HepG2 (cell line): Measurements from ENCODE around the gene SYDE1. TPM values are rescaled to one million over a fixed set of nuclear protein-coding genes. Genes with fewer than 3 reads are reported as not detected.

ENCODE experiments used
- ATAC-seq: fragments of 200-7000 bp; cut with Tn5 transposase; 3 replicates; pipeline ENCODE4 v1.9.1; 2020; ENCODE audit warnings: mild to moderate bottlenecking, moderate library complexity
- BruUV-seq: library from RNA; stranded (reverse); fragments of 400-500 nt; replicated peaks from 2 replicates; lab custom pipeline; 2021; lab: Mats Ljungman, UMichigan
- CTCF ChIA-PET: fragments of 300-600 bp; formaldehyde crosslinking; extraction: SDS; loops from one replicate; lab custom pipeline; 2021; ENCODE audit warnings: low total read pairs, inconsistent platforms, low intra/inter-chr PET ratio; lab: Yijun Ruan, JAX
- POLR2A ChIA-PET: fragments of 350-600 bp; sonication (Branson Sonifier 250); formaldehyde crosslinking; loops from one replicate; lab custom pipeline; 2020; ENCODE audit warnings: antibody characterized with exemption, inconsistent platforms; lab: Yijun Ruan, JAX
- DNase-seq: peaks from one replicate; pipeline ENCODE4 v3.0.0-alpha.2; 2015; ENCODE audit warnings: low spot score
- FAIRE-seq: peaks from 3 replicates; lab custom pipeline; 2011; peaks lifted over from hg19 to GRCh38; lab: Jason Lieb, UNC
- H2AFZ ChIP-seq: one replicate; pipeline ENCODE4 v1.6.1; 2011; ENCODE audit warnings: low read length, inconsistent platforms
- H3K27ac ChIP-seq: fragments of 300-600 bp; 3 replicates; pipeline ENCODE4 v1.8.0; 2011; ENCODE audit warnings: mixed run types, mild to moderate bottlenecking, mixed read lengths, low read length, inconsistent platforms; ENCODE audit not compliant: insufficient read depth; ENCODE audit errors: extremely low read length
- H3K27me3 ChIP-seq, 2 experiments: fragments of 200-600 bp in 1 of 2; 2 replicates in 1 of 2; 3 replicates in 1 of 2; pipeline versions ENCODE4 v1.6.0 to v1.8.0; 2011; ENCODE audit warnings: low read length in 2 of 2, mild to moderate bottlenecking in 2 of 2, moderate library complexity in 2 of 2, inconsistent platforms in 1 of 2; ENCODE audit not compliant: insufficient read depth in 2 of 2, control insufficient read depth in 1 of 2
- H3K36me3 ChIP-seq, 2 experiments: fragments of 200-600 bp in 1 of 2; replicated peaks in 1 of 2; 2 replicates in 1 of 2; 3 replicates in 1 of 2; pipeline versions ENCODE4 v1.5.1 to v1.8.0; 2011; ENCODE audit warnings: low read length in 2 of 2, inconsistent platforms in 1 of 2; ENCODE audit not compliant: insufficient read depth in 2 of 2, control insufficient read depth in 1 of 2
- H3K4me1 ChIP-seq: 2 replicates; pipeline ENCODE4 v1.5.1; 2012; ENCODE audit warnings: low read length, inconsistent platforms; ENCODE audit not compliant: insufficient read depth
- H3K4me2 ChIP-seq: 2 replicates; pipeline ENCODE4 v1.6.0; 2011; ENCODE audit warnings: low read depth, low read length, inconsistent platforms
- H3K4me3 ChIP-seq, 3 experiments: fragments of 200-600 bp in 1 of 3; sonication (generic), shearing (Covaris generic) in 1 of 3; replicated peaks in 1 of 3; 2 replicates each; pipeline ENCODE4 v1.5.1; 2011 to 2016; ENCODE audit warnings: low read length in 3 of 3, inconsistent platforms in 2 of 3, low read depth in 2 of 3, mild to moderate bottlenecking in 2 of 3, control low read depth in 1 of 3, mixed read lengths in 1 of 3; ENCODE audit not compliant: insufficient read depth in 1 of 3
- H3K79me2 ChIP-seq: one replicate; pipeline ENCODE4 v1.6.1; 2011; ENCODE audit warnings: low read length, inconsistent platforms; ENCODE audit not compliant: insufficient read depth
- H3K9ac ChIP-seq: 2 replicates; pipeline ENCODE4 v1.6.0; 2011; ENCODE audit warnings: mild to moderate bottlenecking, low read depth, low read length, inconsistent platforms; ENCODE audit not compliant: insufficient read depth
- H3K9me3 ChIP-seq: 2 replicates; pipeline ENCODE4 v1.5.1; 2012; ENCODE audit warnings: mild to moderate bottlenecking, low read length
- H4K20me1 ChIP-seq: 2 replicates; pipeline ENCODE4 v1.6.0; 2011; ENCODE audit warnings: inconsistent platforms, mild to moderate bottlenecking, low read length, moderate library complexity; ENCODE audit not compliant: insufficient read depth
- ATF7 ChIP-seq, 2 experiments: fragments of 450-650 bp in 1 of 2; sonication (generic) in 1 of 2; formaldehyde crosslinking in 1 of 2; IDR thresholded peaks; 2 replicates each; pipeline versions ENCODE4 v1.4.0 to v1.6.1; 2016 to 2020; ENCODE audit warnings: antibody characterized with exemption in 1 of 2, mild to moderate bottlenecking in 1 of 2, missing genetic modification reagents in 1 of 2
- FOSL2 ChIP-seq: sonication (generic); formaldehyde crosslinking; IDR thresholded peaks from 2 replicates; pipeline ENCODE4 v1.4.0; 2020; ENCODE audit warnings: missing genetic modification reagents
- GATA4 ChIP-seq: sonication (generic); IDR thresholded peaks from 2 replicates; pipeline ENCODE4 v1.6.1; 2016; ENCODE audit warnings: antibody characterized with exemption, low read depth, borderline replicate concordance
- PLRG1 ChIP-seq: fragments of 450-650 bp; conservative IDR thresholded peaks from 2 replicates; pipeline ENCODE4 v1.6.1; 2016
- PLSCR1 ChIP-seq: sonication (generic); formaldehyde crosslinking; IDR thresholded peaks from 2 replicates; pipeline ENCODE4 v1.5.0; 2020; ENCODE audit warnings: missing genetic modification reagents, mild to moderate bottlenecking, borderline replicate concordance
- PREB ChIP-seq: sonication (generic); formaldehyde crosslinking; IDR thresholded peaks from 2 replicates; pipeline ENCODE4 v1.4.0; 2020; ENCODE audit warnings: missing genetic modification reagents
- SPEN ChIP-seq: sonication (generic); formaldehyde crosslinking; IDR thresholded peaks from 2 replicates; pipeline ENCODE4 v1.5.1; 2020; ENCODE audit warnings: low read depth, mild to moderate bottlenecking, missing genetic modification reagents
- TAF1 ChIP-seq: sonication (generic); formaldehyde crosslinking; IDR thresholded peaks from 2 replicates; pipeline ENCODE4 v1.4.0; 2020; ENCODE audit warnings: missing genetic modification reagents
- ZMYM3 ChIP-seq: sonication (generic); formaldehyde crosslinking; IDR thresholded peaks from 2 replicates; pipeline ENCODE4 v1.5.1; 2020; ENCODE audit warnings: mild to moderate bottlenecking, missing genetic modification reagents
- ZNF256 ChIP-seq: sonication (generic); formaldehyde crosslinking; conservative IDR thresholded peaks from 2 replicates; pipeline ENCODE4 v1.4.0; 2020; ENCODE audit warnings: missing genetic modification reagents
- ZNF850 ChIP-seq: sonication (generic); formaldehyde crosslinking; conservative IDR thresholded peaks from 2 replicates; pipeline ENCODE4 v1.9.0; 2021; ENCODE audit warnings: mild to moderate bottlenecking, missing genetic modification reagents
- WGBS: methylation state at CpG from one replicate; pipeline ENCODE4 v1.1.6; 2017; ENCODE audit warnings: low lambda C conversion rate; 5-methylcytosine and 5-hydroxymethylcytosine counted together
- in situ Hi-C: cut with HindIII; loops from 2 replicates; pipeline ENCODE4 v1.10.0; 2017; ENCODE audit warnings: low pct_unique_long_range_greater_than_20kb; ENCODE audit not compliant: extremely low pct_ligation_motif_present
- intact Hi-C: fragments of 100-400 bp; cut with micrococcal nuclease; formaldehyde crosslinking; loops from one replicate; pipeline ENCODE4 v1.10.0; 2022; ENCODE audit not compliant: unreplicated experiment
- polyA plus RNA-seq, 8 experiments: library from polyadenylated mRNA; depleted of rRNA in 3 of 8; stranded (reverse) in 7 of 8; unstranded in 1 of 8; fragments of >200 nt; fragmentation: Illumina TruSeq in 4 of 8; extraction: Trizol in 4 of 8; gene quantifications; 2 replicates each; pipeline versions ENCODE4 v1.2.1 to v1.2.3, GENCODE V29; 2011 to 2016; ENCODE audit warnings: low read depth in 4 of 8, missing spikeins in 1 of 8, mixed read lengths in 1 of 8; ENCODE audit not compliant: insufficient read depth in 1 of 8
- total RNA-seq, 5 experiments: library from RNA; depleted of rRNA; stranded (reverse); fragments of >200 nt; fragmentation: Illumina TruSeq; extraction: Trizol; gene quantifications; 2 replicates each; pipeline ENCODE4 v1.2.3, GENCODE V29; 2016; ENCODE audit warnings: low read depth in 1 of 5
- TF ChIP-seq, protein P1 (sequence below): sonication (generic); formaldehyde crosslinking; IDR thresholded peaks from 2 replicates; pipeline ENCODE4 v1.5.0; 2020; ENCODE audit warnings: mild to moderate bottlenecking, missing genetic modification reagents, moderate library complexity
- TF ChIP-seq, protein P2 (sequence below): sonication (generic); formaldehyde crosslinking; IDR thresholded peaks from 2 replicates; pipeline ENCODE4 v1.5.0; 2020; ENCODE audit warnings: missing genetic modification reagents
- TF ChIP-seq, protein P3 (sequence below): sonication (generic); formaldehyde crosslinking; IDR thresholded peaks from 2 replicates; pipeline ENCODE4 v1.4.0; 2020; ENCODE audit warnings: mild to moderate bottlenecking, low read depth, missing genetic modification reagents

The SYDE1 gene
- total and polyA plus RNA-seq, 2 of the 13 experiments (the other 11 are each of a cell fraction or from before 2014, with no cell fraction given): 4.3 to 13.6 TPM

DNA sequence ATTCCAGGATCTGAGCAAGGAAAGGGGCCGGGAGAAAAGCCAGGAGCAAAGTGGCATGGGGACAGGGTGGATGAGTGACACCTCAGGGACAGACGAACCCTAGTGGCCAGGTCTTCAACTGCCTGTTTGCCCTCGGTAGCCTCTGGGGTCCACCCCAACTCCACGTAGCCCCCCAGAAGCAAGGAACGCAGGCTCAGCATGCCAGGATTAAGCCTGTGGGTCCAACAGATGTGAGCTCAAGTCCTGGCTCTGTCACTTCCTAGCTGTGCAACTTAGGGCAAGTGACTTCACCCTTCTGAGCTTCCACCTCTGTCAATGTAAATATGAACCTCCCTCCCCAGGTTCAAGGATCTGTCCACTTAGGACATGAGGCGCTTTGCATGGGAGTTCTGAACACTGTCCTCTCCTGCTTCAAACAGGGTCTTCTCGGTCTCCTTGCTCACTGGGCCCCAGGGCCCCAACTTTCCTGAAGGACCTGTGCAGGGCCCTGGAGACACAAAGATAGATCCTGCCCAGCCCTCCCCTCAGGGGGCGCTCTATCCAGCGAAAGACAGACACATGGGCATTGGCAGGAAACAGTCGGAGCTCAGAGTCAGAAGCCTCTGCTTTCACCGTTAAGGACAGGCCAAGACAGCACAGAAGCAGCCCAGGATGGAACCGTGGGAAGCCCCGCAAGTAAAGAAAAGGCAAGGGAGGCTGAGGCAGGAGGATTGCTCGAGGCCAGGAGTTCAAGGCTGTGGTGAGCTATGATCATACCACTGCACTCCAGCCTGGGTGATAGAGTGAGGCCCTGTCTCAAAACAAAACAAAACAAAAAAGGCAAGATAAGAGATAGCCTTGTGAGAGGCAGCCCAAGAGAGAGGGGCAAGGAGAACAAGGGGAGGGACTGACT, 13.2 kb downstream of the SYDE1 start:
- H3K4me1 ChIP-seq: peaks cover 31% of the 10 kb centered on the region
- BruUV-seq: no TSS peak
- no peaks in the 10 kb centered on the region for H3K9me3 ChIP-seq
- DNase-seq: no peak
- no peaks in the 10 kb centered on the region; a peak in 1 of 5 replicates for H3K27me3 ChIP-seq
- CTCF ChIA-PET: no interaction called here
- H2AFZ ChIP-seq: no peak overlapping the region
- intact Hi-C loops (no loop called here), in situ Hi-C loops (no loop called here)
- no peak for ATAC-seq
- peaks cover 17% of the 10 kb centered on the region for H3K79me2 ChIP-seq
- POLR2A ChIA-PET: no interaction called here
- WGBS: 94% methylated on average over 10 of the region's 14 CpGs
- H4K20me1 ChIP-seq: no peaks in the 10 kb centered on the region
- FAIRE-seq: no peak
- H3K4me2 ChIP-seq: no peak overlapping the region
- no peak overlapping the region for H3K4me3 ChIP-seq
- no peak overlapping the region for H3K27ac ChIP-seq
- peaks cover 42 to 55% of the 10 kb centered on the region in 2 experiments for H3K36me3 ChIP-seq
- H3K9ac ChIP-seq: no peak overlapping the region
- TF ChIP-seq ZNF256 (CRISPR knock-in tag): no peak
- no peak for TF ChIP-seq PLRG1
- TF ChIP-seq, protein P1, sequence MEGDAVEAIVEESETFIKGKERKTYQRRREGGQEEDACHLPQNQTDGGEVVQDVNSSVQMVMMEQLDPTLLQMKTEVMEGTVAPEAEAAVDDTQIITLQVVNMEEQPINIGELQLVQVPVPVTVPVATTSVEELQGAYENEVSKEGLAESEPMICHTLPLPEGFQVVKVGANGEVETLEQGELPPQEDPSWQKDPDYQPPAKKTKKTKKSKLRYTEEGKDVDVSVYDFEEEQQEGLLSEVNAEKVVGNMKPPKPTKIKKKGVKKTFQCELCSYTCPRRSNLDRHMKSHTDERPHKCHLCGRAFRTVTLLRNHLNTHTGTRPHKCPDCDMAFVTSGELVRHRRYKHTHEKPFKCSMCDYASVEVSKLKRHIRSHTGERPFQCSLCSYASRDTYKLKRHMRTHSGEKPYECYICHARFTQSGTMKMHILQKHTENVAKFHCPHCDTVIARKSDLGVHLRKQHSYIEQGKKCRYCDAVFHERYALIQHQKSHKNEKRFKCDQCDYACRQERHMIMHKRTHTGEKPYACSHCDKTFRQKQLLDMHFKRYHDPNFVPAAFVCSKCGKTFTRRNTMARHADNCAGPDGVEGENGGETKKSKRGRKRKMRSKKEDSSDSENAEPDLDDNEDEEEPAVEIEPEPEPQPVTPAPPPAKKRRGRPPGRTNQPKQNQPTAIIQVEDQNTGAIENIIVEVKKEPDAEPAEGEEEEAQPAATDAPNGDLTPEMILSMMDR (CRISPR knock-in tag): peak; percentile 12; the same call in 1 of the 2 replicates
- TF ChIP-seq ZMYM3 (CRISPR knock-in tag): no peak
- TF ChIP-seq PLSCR1: no peak
- TF ChIP-seq, protein P2, sequence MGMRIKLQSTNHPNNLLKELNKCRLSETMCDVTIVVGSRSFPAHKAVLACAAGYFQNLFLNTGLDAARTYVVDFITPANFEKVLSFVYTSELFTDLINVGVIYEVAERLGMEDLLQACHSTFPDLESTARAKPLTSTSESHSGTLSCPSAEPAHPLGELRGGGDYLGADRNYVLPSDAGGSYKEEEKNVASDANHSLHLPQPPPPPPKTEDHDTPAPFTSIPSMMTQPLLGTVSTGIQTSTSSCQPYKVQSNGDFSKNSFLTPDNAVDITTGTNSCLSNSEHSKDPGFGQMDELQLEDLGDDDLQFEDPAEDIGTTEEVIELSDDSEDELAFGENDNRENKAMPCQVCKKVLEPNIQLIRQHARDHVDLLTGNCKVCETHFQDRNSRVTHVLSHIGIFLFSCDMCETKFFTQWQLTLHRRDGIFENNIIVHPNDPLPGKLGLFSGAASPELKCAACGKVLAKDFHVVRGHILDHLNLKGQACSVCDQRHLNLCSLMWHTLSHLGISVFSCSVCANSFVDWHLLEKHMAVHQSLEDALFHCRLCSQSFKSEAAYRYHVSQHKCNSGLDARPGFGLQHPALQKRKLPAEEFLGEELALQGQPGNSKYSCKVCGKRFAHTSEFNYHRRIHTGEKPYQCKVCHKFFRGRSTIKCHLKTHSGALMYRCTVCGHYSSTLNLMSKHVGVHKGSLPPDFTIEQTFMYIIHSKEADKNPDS (CRISPR knock-in tag): no peak
- TF ChIP-seq FOSL2: no peak
- no peak for TF ChIP-seq ATF7 (IDR thresholded peaks at IDR 0.05)
- no peak for TF ChIP-seq ATF7 (CRISPR knock-in tag; IDR thresholded peaks at IDR 0.05)
- no peak for TF ChIP-seq PREB
- no peak for TF ChIP-seq SPEN (CRISPR knock-in tag)
- TF ChIP-seq GATA4: no peak
- no peak for TF ChIP-seq ZNF850 (CRISPR knock-in tag)
- TF ChIP-seq, protein P3, sequence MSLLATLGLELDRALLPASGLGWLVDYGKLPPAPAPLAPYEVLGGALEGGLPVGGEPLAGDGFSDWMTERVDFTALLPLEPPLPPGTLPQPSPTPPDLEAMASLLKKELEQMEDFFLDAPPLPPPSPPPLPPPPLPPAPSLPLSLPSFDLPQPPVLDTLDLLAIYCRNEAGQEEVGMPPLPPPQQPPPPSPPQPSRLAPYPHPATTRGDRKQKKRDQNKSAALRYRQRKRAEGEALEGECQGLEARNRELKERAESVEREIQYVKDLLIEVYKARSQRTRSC: no peak
- no peak for TF ChIP-seq TAF1 (CRISPR knock-in tag)
